HEK293 (cell line): ENCODE measurements around the gene ITGB1.

Experiments used
- BCL11B ChIP-seq: fragments of 450-650 bp; formaldehyde crosslinking; IDR thresholded peaks from 2 replicates; pipeline ENCODE4 v1.5.1; 2016; ENCODE audit warnings: low read depth, missing biosample characterization, missing genetic modification characterization
- KLF16 ChIP-seq: fragments of 450-650 bp; formaldehyde crosslinking; IDR thresholded peaks from 2 replicates; pipeline ENCODE4 v1.5.1; 2017; ENCODE audit warnings: missing biosample characterization, missing genetic modification characterization
- KLF7 ChIP-seq: fragments of 450-650 bp; formaldehyde crosslinking; IDR thresholded peaks from 2 replicates; pipeline ENCODE4 v1.5.1; 2016; ENCODE audit warnings: missing biosample characterization, missing genetic modification characterization, borderline replicate concordance
- SETDB1 ChIP-seq: IDR thresholded peaks from one replicate; pipeline ENCODE4 v1.6.1; 2017; ENCODE audit warnings: mild to moderate bottlenecking, low read length, moderate library complexity, mixed read lengths; ENCODE audit not compliant: insufficient read length
- SP3 ChIP-seq: fragments of 450-650 bp; formaldehyde crosslinking; IDR thresholded peaks from 2 replicates; pipeline ENCODE4 v1.5.1; 2016; ENCODE audit warnings: missing biosample characterization, missing genetic modification characterization
- ZBTB17 ChIP-seq: fragments of 450-650 bp; formaldehyde crosslinking; IDR thresholded peaks from 2 replicates; pipeline ENCODE4 v1.5.1; 2016; ENCODE audit warnings: missing biosample characterization, missing genetic modification characterization
- ZBTB48 ChIP-seq: fragments of 450-650 bp; formaldehyde crosslinking; IDR thresholded peaks from 2 replicates; pipeline ENCODE4 v1.5.1; 2016; ENCODE audit warnings: missing biosample characterization, missing genetic modification characterization
- ZEB2 ChIP-seq: fragments of 450-650 bp; formaldehyde crosslinking; IDR thresholded peaks from 2 replicates; pipeline ENCODE4 v1.5.1; 2016; ENCODE audit warnings: missing biosample characterization, missing genetic modification characterization
- ZFHX2 ChIP-seq: fragments of 450-650 bp; formaldehyde crosslinking; conservative IDR thresholded peaks from 2 replicates; pipeline ENCODE4 v1.5.1; 2016; ENCODE audit warnings: missing biosample characterization, missing genetic modification characterization
- ZFP69B ChIP-seq: fragments of 450-650 bp; formaldehyde crosslinking; IDR thresholded peaks from 2 replicates; pipeline ENCODE4 v1.5.1; 2016; ENCODE audit warnings: missing biosample characterization, missing genetic modification characterization
- ZIC2 ChIP-seq: fragments of 450-650 bp; formaldehyde crosslinking; IDR thresholded peaks from 2 replicates; pipeline ENCODE4 v1.5.1; 2016; ENCODE audit warnings: missing biosample characterization, missing genetic modification characterization
- ZNF10 ChIP-seq: fragments of 450-650 bp; formaldehyde crosslinking; IDR thresholded peaks from 2 replicates; pipeline ENCODE4 v1.5.1; 2017; ENCODE audit warnings: missing biosample characterization, missing genetic modification characterization
- ZNF121 ChIP-seq: fragments of 450-650 bp; formaldehyde crosslinking; IDR thresholded peaks from 2 replicates; pipeline ENCODE4 v1.5.1; 2016; ENCODE audit warnings: missing biosample characterization, missing genetic modification characterization
- ZNF138 ChIP-seq: fragments of 450-650 bp; formaldehyde crosslinking; IDR thresholded peaks from 2 replicates; pipeline ENCODE4 v1.5.1; 2016; ENCODE audit warnings: missing biosample characterization, missing genetic modification characterization, borderline replicate concordance
- ZNF223 ChIP-seq: fragments of 450-650 bp; formaldehyde crosslinking; IDR thresholded peaks from 2 replicates; pipeline ENCODE4 v1.5.1; 2016; ENCODE audit warnings: missing biosample characterization, missing genetic modification characterization
- ZNF266 ChIP-seq: fragments of 450-650 bp; formaldehyde crosslinking; IDR thresholded peaks from 2 replicates; pipeline ENCODE4 v1.5.1; 2016; ENCODE audit warnings: missing biosample characterization, missing genetic modification characterization, low read depth
- ZNF416 ChIP-seq: fragments of 450-650 bp; formaldehyde crosslinking; IDR thresholded peaks from 2 replicates; pipeline ENCODE4 v1.5.1; 2016; ENCODE audit warnings: missing biosample characterization, missing genetic modification characterization
- ZNF426 ChIP-seq: fragments of 450-650 bp; formaldehyde crosslinking; IDR thresholded peaks from 2 replicates; pipeline ENCODE4 v1.5.1; 2017; ENCODE audit warnings: missing biosample characterization, missing genetic modification characterization, mild to moderate bottlenecking, inconsistent platforms, moderate library complexity
- ZNF433 ChIP-seq: fragments of 450-650 bp; formaldehyde crosslinking; IDR thresholded peaks from 2 replicates; pipeline ENCODE4 v1.5.1; 2016; ENCODE audit warnings: missing biosample characterization, missing genetic modification characterization, low read depth
- ZNF514 ChIP-seq: fragments of 450-650 bp; formaldehyde crosslinking; IDR thresholded peaks from 2 replicates; pipeline ENCODE4 v1.5.1; 2016; ENCODE audit warnings: missing biosample characterization, missing genetic modification characterization
- ZNF529 ChIP-seq: fragments of 450-650 bp; formaldehyde crosslinking; IDR thresholded peaks from 2 replicates; pipeline ENCODE4 v1.5.1; 2017; ENCODE audit warnings: missing genetic modification characterization, missing biosample characterization; ENCODE audit not compliant: insufficient replicate concordance
- ZNF555 ChIP-seq: fragments of 450-650 bp; formaldehyde crosslinking; conservative IDR thresholded peaks from 2 replicates; pipeline ENCODE4 v1.5.1; 2017; ENCODE audit warnings: missing biosample characterization, mild to moderate bottlenecking, missing genetic modification characterization, inconsistent platforms
- ZNF660 ChIP-seq: fragments of 450-650 bp; IDR thresholded peaks from 2 replicates; pipeline ENCODE4 v1.5.1; 2018; ENCODE audit warnings: missing biosample characterization, mild to moderate bottlenecking, missing genetic modification characterization
- ZNF670 ChIP-seq: fragments of 450-650 bp; formaldehyde crosslinking; IDR thresholded peaks from 2 replicates; pipeline ENCODE4 v1.5.1; 2016; ENCODE audit warnings: missing biosample characterization, missing genetic modification characterization, low read depth
- ZNF707 ChIP-seq: fragments of 450-650 bp; formaldehyde crosslinking; IDR thresholded peaks from 2 replicates; pipeline ENCODE4 v1.5.1; 2016; ENCODE audit warnings: missing biosample characterization, missing genetic modification characterization
- ZNF747 ChIP-seq: fragments of 450-650 bp; formaldehyde crosslinking; IDR thresholded peaks from 2 replicates; pipeline ENCODE4 v1.5.1; 2016; ENCODE audit warnings: missing biosample characterization, missing genetic modification characterization
- ZNF768 ChIP-seq: fragments of 450-650 bp; formaldehyde crosslinking; IDR thresholded peaks from 2 replicates; pipeline ENCODE4 v1.5.1; 2018; ENCODE audit warnings: missing biosample characterization, mild to moderate bottlenecking, missing genetic modification characterization
- ZSCAN16 ChIP-seq: fragments of 450-650 bp; formaldehyde crosslinking; IDR thresholded peaks from 2 replicates; pipeline ENCODE4 v1.5.1; 2016; ENCODE audit warnings: missing biosample characterization, missing genetic modification characterization
- TF ChIP-seq, protein P1 (sequence below): fragments of 450-650 bp; formaldehyde crosslinking; IDR thresholded peaks from 2 replicates; pipeline ENCODE4 v1.5.1; 2017; ENCODE audit warnings: missing biosample characterization, missing genetic modification characterization
- TF ChIP-seq, protein P2 (sequence below): fragments of 450-650 bp; formaldehyde crosslinking; IDR thresholded peaks from 2 replicates; pipeline ENCODE4 v1.5.1; 2016; ENCODE audit warnings: missing biosample characterization, missing genetic modification characterization
- TF ChIP-seq, protein P3 (sequence below): fragments of 450-650 bp; formaldehyde crosslinking; optimal IDR thresholded peaks from 2 replicates; pipeline ENCODE3; 2016; ENCODE audit warnings: missing biosample characterization, mild to moderate bottlenecking, missing genetic modification characterization
- TF ChIP-seq, protein P4 (sequence below): fragments of 450-650 bp; formaldehyde crosslinking; IDR thresholded peaks from 2 replicates; pipeline ENCODE4 v1.5.1; 2016; ENCODE audit warnings: missing biosample characterization, missing genetic modification characterization
- TF ChIP-seq, protein P5 (sequence below): fragments of 450-650 bp; formaldehyde crosslinking; IDR thresholded peaks from 2 replicates; pipeline ENCODE4 v1.5.1; 2016; ENCODE audit warnings: missing biosample characterization, missing genetic modification characterization

The ITGB1 gene

DNA sequence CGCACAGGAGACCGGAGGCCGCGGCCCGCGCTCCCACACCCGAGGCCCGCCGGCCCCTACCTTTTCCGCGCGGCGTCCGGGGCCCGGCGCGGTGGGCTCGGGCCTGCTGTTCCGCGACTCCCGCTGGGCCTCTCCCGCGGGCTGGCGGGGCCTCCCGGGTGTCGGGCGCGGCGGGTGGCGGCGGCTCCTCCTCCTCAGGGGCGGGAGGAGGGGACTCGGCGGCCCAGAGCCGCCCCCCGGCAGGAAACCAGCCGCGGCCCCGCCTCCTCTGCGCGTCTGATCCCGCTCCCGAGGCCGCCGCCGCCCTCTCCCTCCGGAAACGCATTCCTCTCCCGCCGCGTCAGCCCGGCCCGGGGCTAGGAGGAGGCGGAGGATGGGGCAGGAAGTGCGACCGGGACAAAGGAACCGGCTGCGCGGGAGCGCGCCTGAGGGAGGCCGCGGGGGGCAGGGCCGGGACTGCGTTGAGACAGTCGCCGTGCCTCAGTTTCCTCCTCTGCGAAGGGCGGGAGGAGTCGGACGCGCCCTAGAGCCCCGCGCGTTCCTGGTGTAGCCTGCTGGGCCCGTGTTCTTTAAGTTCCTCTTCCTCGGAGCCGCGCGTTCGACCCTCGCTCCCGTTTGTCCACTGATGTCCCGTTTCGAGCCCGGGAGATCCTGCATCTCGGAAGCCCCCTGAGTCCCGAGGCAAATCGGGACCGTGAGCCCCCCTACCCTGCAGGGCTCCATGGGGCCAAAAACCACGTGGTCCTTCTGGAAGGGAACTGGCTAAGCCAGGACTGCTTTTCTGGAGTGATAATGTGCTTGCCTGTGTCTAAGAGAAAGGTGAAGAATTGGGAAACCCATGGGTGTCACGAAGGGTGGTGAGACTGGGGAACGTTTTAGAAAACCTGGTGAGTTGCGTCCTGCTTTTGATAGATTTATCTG lies at the start of gene ITGB1 (continued):
- TF ChIP-seq ZFP69B (tag by site-specific recombination) (0 out of 2 replicates have a peak, but pooled peaks have one; percentile 68), ZNF138 (tag by site-specific recombination) (no peak), ZNF433 (tag by site-specific recombination) (no peak), ZNF121 (tag by site-specific recombination) (peak; percentile 71; the same call in 1 of the 2 replicates), ZNF223 (tag by site-specific recombination) (no peak), ZNF426 (tag by site-specific recombination) (no peak), KLF16 (tag by site-specific recombination) (peak; percentile 89), ZEB2 (tag by site-specific recombination) (peak; percentile 89), SETDB1 (no peak), SP3 (tag by site-specific recombination) (peak; percentile 83), BCL11B (tag by site-specific recombination) (peak; percentile 37; the same call in 1 of the 2 replicates), ZNF670 (tag by site-specific recombination) (no peak), ZNF707 (tag by site-specific recombination) (no peak), ZNF416 (tag by site-specific recombination) (no peak), ZNF10 (no peak; the same call in 1 of the 2 replicates), ZNF266 (tag by site-specific recombination) (no peak), ZNF768 (no peak), ZFHX2 (tag by site-specific recombination) (peak; percentile 66), ZBTB48 (tag by site-specific recombination) (peak; percentile 49; the same call in 1 of the 2 replicates), ZNF555 (tag by site-specific recombination) (no peak), ZIC2 (peak; percentile 80), ZSCAN16 (peak; percentile 64; the same call in 1 of the 2 replicates), KLF7 (no peak), ZBTB17 (peak; percentile 65), ZNF514 (tag by site-specific recombination) (no peak), ZNF529 (tag by site-specific recombination) (no peak), ZNF660 (tag by site-specific recombination) (peak; percentile 66; the same call in 1 of the 2 replicates), ZNF747 (tag by site-specific recombination) (no peak)
- TF ChIP-seq, protein P1, sequence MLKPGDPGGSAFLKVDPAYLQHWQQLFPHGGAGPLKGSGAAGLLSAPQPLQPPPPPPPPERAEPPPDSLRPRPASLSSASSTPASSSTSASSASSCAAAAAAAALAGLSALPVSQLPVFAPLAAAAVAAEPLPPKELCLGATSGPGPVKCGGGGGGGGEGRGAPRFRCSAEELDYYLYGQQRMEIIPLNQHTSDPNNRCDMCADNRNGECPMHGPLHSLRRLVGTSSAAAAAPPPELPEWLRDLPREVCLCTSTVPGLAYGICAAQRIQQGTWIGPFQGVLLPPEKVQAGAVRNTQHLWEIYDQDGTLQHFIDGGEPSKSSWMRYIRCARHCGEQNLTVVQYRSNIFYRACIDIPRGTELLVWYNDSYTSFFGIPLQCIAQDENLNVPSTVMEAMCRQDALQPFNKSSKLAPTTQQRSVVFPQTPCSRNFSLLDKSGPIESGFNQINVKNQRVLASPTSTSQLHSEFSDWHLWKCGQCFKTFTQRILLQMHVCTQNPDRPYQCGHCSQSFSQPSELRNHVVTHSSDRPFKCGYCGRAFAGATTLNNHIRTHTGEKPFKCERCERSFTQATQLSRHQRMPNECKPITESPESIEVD (tag by site-specific recombination), result no peak; the same call in 1 of the 2 replicates
- TF ChIP-seq, protein P2, sequence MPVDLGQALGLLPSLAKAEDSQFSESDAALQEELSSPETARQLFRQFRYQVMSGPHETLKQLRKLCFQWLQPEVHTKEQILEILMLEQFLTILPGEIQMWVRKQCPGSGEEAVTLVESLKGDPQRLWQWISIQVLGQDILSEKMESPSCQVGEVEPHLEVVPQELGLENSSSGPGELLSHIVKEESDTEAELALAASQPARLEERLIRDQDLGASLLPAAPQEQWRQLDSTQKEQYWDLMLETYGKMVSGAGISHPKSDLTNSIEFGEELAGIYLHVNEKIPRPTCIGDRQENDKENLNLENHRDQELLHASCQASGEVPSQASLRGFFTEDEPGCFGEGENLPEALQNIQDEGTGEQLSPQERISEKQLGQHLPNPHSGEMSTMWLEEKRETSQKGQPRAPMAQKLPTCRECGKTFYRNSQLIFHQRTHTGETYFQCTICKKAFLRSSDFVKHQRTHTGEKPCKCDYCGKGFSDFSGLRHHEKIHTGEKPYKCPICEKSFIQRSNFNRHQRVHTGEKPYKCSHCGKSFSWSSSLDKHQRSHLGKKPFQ (tag by site-specific recombination), result 0 out of 2 replicates have a peak, but pooled peaks have one; percentile 20
- TF ChIP-seq, protein P3, sequence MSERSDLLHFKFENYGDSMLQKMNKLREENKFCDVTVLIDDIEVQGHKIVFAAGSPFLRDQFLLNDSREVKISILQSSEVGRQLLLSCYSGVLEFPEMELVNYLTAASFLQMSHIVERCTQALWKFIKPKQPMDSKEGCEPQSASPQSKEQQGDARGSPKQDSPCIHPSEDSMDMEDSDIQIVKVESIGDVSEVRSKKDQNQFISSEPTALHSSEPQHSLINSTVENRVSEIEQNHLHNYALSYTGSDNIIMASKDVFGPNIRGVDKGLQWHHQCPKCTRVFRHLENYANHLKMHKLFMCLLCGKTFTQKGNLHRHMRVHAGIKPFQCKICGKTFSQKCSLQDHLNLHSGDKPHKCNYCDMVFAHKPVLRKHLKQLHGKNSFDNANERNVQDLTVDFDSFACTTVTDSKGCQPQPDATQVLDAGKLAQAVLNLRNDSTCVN (tag by site-specific recombination), result peak; percentile 99
- TF ChIP-seq, protein P4, sequence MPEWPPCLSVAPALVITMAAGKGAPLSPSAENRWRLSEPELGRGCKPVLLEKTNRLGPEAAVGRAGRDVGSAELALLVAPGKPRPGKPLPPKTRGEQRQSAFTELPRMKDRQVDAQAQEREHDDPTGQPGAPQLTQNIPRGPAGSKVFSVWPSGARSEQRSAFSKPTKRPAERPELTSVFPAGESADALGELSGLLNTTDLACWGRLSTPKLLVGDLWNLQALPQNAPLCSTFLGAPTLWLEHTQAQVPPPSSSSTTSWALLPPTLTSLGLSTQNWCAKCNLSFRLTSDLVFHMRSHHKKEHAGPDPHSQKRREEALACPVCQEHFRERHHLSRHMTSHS (tag by site-specific recombination), result no peak
- TF ChIP-seq, protein P5, sequence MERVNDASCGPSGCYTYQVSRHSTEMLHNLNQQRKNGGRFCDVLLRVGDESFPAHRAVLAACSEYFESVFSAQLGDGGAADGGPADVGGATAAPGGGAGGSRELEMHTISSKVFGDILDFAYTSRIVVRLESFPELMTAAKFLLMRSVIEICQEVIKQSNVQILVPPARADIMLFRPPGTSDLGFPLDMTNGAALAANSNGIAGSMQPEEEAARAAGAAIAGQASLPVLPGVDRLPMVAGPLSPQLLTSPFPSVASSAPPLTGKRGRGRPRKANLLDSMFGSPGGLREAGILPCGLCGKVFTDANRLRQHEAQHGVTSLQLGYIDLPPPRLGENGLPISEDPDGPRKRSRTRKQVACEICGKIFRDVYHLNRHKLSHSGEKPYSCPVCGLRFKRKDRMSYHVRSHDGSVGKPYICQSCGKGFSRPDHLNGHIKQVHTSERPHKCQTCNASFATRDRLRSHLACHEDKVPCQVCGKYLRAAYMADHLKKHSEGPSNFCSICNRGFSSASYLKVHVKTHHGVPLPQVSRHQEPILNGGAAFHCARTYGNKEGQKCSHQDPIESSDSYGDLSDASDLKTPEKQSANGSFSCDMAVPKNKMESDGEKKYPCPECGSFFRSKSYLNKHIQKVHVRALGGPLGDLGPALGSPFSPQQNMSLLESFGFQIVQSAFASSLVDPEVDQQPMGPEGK, result peak; percentile 95
